ENCODE measurements around the gene USP30. TPM values are rescaled to one million over a fixed set of nuclear protein-coding genes. Genes with fewer than 3 reads are reported as not detected.

USP30 gene
- total and polyA plus RNA-seq, 3 donors from 2014 or later: 36.3 to 53.1 (median 49.5) TPM

DNA sequence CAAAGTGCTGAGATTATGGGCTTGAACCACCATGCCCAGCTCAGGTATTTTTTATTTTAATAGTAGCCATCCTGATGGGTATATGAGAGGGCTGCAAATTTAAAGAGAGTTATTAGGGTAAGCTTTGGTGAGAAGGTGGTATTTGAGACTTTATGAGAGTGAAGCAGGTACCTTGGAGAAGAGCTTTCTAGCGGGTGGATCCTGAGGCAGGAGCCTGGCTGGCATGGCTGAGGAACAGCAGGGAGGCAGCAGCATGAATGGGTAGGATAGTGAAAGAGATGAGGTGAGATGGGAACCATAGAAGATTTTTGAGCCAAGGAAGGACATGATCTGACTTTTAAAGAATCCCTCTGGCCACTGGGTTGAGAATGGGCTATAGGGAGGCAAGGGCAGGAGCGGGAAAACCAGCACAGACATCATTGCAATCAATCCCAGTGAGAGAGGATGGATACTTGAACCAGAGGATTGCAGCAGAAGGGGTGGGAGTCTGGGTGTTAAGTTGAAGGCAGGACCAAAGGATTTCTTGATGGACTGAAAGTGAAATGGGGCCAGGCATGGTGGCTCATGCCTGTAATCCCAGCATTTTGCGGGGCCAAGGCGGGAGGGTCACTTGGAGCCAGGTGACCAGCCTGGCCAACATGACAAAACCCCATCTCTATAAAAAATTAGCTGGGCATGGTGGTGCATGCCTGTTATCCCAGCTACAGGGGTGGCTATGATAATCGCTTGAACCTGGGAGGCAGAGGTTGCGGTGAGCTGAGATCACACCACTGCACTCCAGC lies 37.2 kb upstream of the USP30 start:
- TF ChIP-seq, protein P1, sequence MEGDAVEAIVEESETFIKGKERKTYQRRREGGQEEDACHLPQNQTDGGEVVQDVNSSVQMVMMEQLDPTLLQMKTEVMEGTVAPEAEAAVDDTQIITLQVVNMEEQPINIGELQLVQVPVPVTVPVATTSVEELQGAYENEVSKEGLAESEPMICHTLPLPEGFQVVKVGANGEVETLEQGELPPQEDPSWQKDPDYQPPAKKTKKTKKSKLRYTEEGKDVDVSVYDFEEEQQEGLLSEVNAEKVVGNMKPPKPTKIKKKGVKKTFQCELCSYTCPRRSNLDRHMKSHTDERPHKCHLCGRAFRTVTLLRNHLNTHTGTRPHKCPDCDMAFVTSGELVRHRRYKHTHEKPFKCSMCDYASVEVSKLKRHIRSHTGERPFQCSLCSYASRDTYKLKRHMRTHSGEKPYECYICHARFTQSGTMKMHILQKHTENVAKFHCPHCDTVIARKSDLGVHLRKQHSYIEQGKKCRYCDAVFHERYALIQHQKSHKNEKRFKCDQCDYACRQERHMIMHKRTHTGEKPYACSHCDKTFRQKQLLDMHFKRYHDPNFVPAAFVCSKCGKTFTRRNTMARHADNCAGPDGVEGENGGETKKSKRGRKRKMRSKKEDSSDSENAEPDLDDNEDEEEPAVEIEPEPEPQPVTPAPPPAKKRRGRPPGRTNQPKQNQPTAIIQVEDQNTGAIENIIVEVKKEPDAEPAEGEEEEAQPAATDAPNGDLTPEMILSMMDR (IDR thresholded peaks at IDR 0.05): no peak
- no peak for TF ChIP-seq POLR2A (IDR thresholded peaks at IDR 0.05)
- intact Hi-C loops (cut with DNase I; ENCODE audit: low total_unique reads): no loop called here
- no peaks in the 10 kb centered on the region for H3K4me1 ChIP-seq
- 90 to 91% methylated on average over 6 of the region's 6 CpGs for WGBS, 2 donors
- H3K9me3 ChIP-seq: no peaks in the 10 kb centered on the region
- no peaks in the 10 kb centered on the region for H3K27me3 ChIP-seq
- H3K4me3 ChIP-seq: no peak overlapping the region
- H3K27ac ChIP-seq: no peak overlapping the region
- no peaks in the 10 kb centered on the region for H3K36me3 ChIP-seq (ENCODE audit: low read depth, missing control alignments)
- DNase-seq: no peak

DNA sequence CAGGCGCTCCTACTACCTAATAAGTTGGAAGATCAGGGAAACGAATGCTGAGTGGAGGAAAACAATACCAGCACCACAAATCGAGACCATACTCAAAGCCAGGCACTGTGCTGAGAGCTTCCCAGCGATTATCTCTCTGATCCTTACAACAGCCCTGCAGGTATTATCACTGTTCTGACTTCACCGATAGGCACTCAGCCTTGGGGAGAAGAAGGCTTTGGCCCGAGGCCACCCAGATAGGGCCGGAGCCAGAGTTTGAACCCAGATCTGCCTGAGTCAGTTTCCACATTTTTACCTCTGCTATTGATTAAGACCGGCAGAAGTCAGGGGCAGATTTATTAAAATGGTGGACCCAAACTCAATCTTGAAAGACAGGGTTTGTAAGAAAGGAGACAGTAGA lies 36.4 kb upstream of the USP30 start:
- TF ChIP-seq, protein P1 (IDR thresholded peaks at IDR 0.05): no peak
- TF ChIP-seq POLR2A (IDR thresholded peaks at IDR 0.05): no peak
- Histone ChIP-seq H3K4me3 (no peak overlapping the region), H3K9me3 (no peaks in the 10 kb centered on the region), H3K27me3 (no peaks in the 10 kb centered on the region), H3K27ac (no peak overlapping the region), H3K4me1 (peaks cover 3% of the 10 kb centered on the region), H3K36me3 (ENCODE audit: low read depth, missing control alignments) (no peaks in the 10 kb centered on the region)
- WGBS, 2 donors: 82 to 84% methylated on average over 8 of the region's 8 CpGs
- no peak for DNase-seq
- intact Hi-C loops (cut with DNase I; ENCODE audit: low total_unique reads): no loop called here

DNA sequence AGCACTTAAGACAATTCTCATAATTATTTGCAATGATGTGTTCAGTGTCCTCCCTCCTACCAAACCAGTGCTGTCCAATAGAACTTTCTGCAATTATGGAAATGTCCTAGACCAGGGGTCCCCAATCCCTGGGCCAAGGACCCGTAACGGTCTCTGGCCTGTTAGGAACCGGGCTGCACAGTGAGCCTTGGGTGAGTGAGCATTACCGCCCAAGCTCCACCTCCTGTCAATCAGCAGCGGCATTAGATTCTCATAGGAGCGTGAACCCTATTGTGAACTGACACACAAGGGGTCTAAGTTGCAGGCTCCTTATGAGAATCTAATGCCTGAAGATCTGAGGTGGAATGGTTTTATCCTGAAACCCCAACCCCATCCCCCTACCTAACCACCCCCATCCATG lies 35.4 kb upstream of the USP30 start:
- no peak for TF ChIP-seq POLR2A (IDR thresholded peaks at IDR 0.05)
- TF ChIP-seq, protein P1 (IDR thresholded peaks at IDR 0.05): no peak
- no peak overlapping the region for H3K4me3 ChIP-seq
- no peaks in the 10 kb centered on the region for H3K9me3 ChIP-seq
- no peaks in the 10 kb centered on the region for H3K27me3 ChIP-seq
- H3K27ac ChIP-seq: no peak overlapping the region
- WGBS, 2 donors: 86 to 89% methylated on average over 6 of the region's 6 CpGs
- DNase-seq: no peak
- H3K4me1 ChIP-seq: peaks cover 3% of the 10 kb centered on the region
- intact Hi-C loops (cut with DNase I; ENCODE audit: low total_unique reads): no loop called here
- no peaks in the 10 kb centered on the region for H3K36me3 ChIP-seq (ENCODE audit: low read depth, missing control alignments)

DNA sequence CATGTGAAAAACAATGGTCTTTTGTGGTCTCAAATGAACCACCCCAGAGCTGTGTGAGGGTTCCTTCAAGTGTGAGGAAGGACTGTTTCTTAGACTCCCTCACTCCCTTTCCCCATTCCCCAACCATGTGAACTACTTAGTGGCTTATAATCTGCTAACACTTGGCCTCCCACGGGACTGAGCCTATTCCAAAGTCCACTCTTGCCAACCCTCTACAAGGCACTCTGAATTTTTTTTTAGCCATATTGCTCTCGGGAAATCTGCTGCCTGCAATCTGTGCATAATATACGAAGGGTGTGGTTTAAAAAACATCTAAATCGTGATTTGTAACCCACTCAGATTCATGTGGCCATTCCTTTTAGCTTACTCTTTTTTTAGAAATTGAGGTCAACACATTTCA lies 34.1 kb upstream of the USP30 start:
- no peaks in the 10 kb centered on the region for H3K9me3 ChIP-seq
- TF ChIP-seq, protein P1 (IDR thresholded peaks at IDR 0.05): no peak
- no peak for TF ChIP-seq POLR2A (IDR thresholded peaks at IDR 0.05)
- H3K27me3 ChIP-seq: no peaks in the 10 kb centered on the region
- H3K4me1 ChIP-seq: peaks cover 3% of the 10 kb centered on the region
- intact Hi-C loops (cut with DNase I; ENCODE audit: low total_unique reads): no loop called here
- H3K27ac ChIP-seq: no peak overlapping the region
- DNase-seq: no peak
- 72 to 81% methylated on average over 4 of the region's 4 CpGs for WGBS, 2 donors
- no peaks in the 10 kb centered on the region for H3K36me3 ChIP-seq (ENCODE audit: low read depth, missing control alignments)
- H3K4me3 ChIP-seq: no peak overlapping the region

All from testis (tissue), 3 donors.